Measurements from ENCODE around the gene MSMB. TPM values are rescaled to one million over a fixed set of nuclear protein-coding genes. Genes with fewer than 3 reads are reported as not detected.

MSMB gene
- total RNA-seq, 1 experiment from 2014 or later: not detected

- Histone ChIP-seq H3K27me3 (no peaks in the 10 kb centered on the region), H3K36me3 (peaks cover 38% of the 10 kb centered on the region), H3K9me3 (no peaks in the 10 kb centered on the region), H3K4me3 (no peak overlapping the region)
- DNase-seq: no peak
Measured at GRCh38 chr10:46024948-46025347, 21.1 kb downstream of the MSMB start.

- H3K36me3 ChIP-seq: peaks cover 43% of the 10 kb centered on the region
- H3K9me3 ChIP-seq: no peaks in the 10 kb centered on the region
- peak; percentile 97 for DNase-seq
- peak overlapping the region; percentile 64 for H3K4me3 ChIP-seq
- no peaks in the 10 kb centered on the region for H3K27me3 ChIP-seq
Measured at GRCh38 chr10:46022978-46023702, 22.9 kb downstream of the MSMB start.

GRCh38 chr10:46020344-46020657 lies 25.8 kb downstream of the MSMB start:
- H3K9me3 ChIP-seq: no peaks in the 10 kb centered on the region
- DNase-seq: no peak
- no peak overlapping the region for H3K4me3 ChIP-seq
- H3K27me3 ChIP-seq: no peaks in the 10 kb centered on the region
- peaks cover 45% of the 10 kb centered on the region for H3K36me3 ChIP-seq

- H3K27me3 ChIP-seq: no peaks in the 10 kb centered on the region
- DNase-seq: no peak
- H3K9me3 ChIP-seq: no peaks in the 10 kb centered on the region
- no peak overlapping the region for H3K4me3 ChIP-seq
- peaks cover 50% of the 10 kb centered on the region for H3K36me3 ChIP-seq
Measured at GRCh38 chr10:46019569-46020343, 26.3 kb downstream of the MSMB start.

- H3K36me3 ChIP-seq: peaks cover 56% of the 10 kb centered on the region
- DNase-seq: no peak
- no peak overlapping the region for H3K4me3 ChIP-seq
- no peaks in the 10 kb centered on the region for H3K9me3 ChIP-seq
- no peaks in the 10 kb centered on the region for H3K27me3 ChIP-seq
Measured at GRCh38 chr10:46019177-46019528, 26.9 kb downstream of the MSMB start.

GRCh38 chr10:46018453-46019176 lies 27.5 kb downstream of the MSMB start:
- Histone ChIP-seq H3K36me3 (peaks cover 61% of the 10 kb centered on the region), H3K9me3 (no peaks in the 10 kb centered on the region), H3K4me3 (no peak overlapping the region), H3K27me3 (no peaks in the 10 kb centered on the region)
- DNase-seq: no peak

- no peak for DNase-seq
- Histone ChIP-seq H3K36me3 (peaks cover 70% of the 10 kb centered on the region), H3K27me3 (no peaks in the 10 kb centered on the region), H3K4me3 (no peak overlapping the region), H3K9me3 (no peaks in the 10 kb centered on the region)
Measured at GRCh38 chr10:46017733-46018132, 28.3 kb downstream of the MSMB start.

- peaks cover 72% of the 10 kb centered on the region for H3K36me3 ChIP-seq
- H3K4me3 ChIP-seq: no peak overlapping the region
- no peak for DNase-seq
- no peaks in the 10 kb centered on the region for H3K9me3 ChIP-seq
- no peaks in the 10 kb centered on the region for H3K27me3 ChIP-seq
Measured at GRCh38 chr10:46016811-46017210, 29.3 kb downstream of the MSMB start.

GRCh38 chr10:46016190-46016589 lies 29.9 kb downstream of the MSMB start:
- no peaks in the 10 kb centered on the region for H3K9me3 ChIP-seq
- no peak for DNase-seq
- H3K36me3 ChIP-seq: peaks cover 73% of the 10 kb centered on the region
- no peak overlapping the region for H3K4me3 ChIP-seq
- H3K27me3 ChIP-seq: no peaks in the 10 kb centered on the region

GRCh38 chr10:46014683-46015405 lies 31.2 kb downstream of the MSMB start:
- H3K9me3 ChIP-seq: no peaks in the 10 kb centered on the region
- H3K27me3 ChIP-seq: no peaks in the 10 kb centered on the region
- no peak for DNase-seq
- no peak overlapping the region for H3K4me3 ChIP-seq
- H3K36me3 ChIP-seq: peaks cover 80% of the 10 kb centered on the region

- no peaks in the 10 kb centered on the region for H3K27me3 ChIP-seq
- DNase-seq: no peak
- H3K36me3 ChIP-seq: peaks cover 87% of the 10 kb centered on the region
- H3K4me3 ChIP-seq: no peak overlapping the region
- H3K9me3 ChIP-seq: no peaks in the 10 kb centered on the region
Measured at GRCh38 chr10:46014206-46014605, 31.9 kb downstream of the MSMB start.

GRCh38 chr10:46012746-46013145 lies 33.3 kb downstream of the MSMB start:
- no peaks in the 10 kb centered on the region for H3K9me3 ChIP-seq
- DNase-seq: no peak
- no peaks in the 10 kb centered on the region for H3K27me3 ChIP-seq
- peaks cover 93% of the 10 kb centered on the region for H3K36me3 ChIP-seq
- H3K4me3 ChIP-seq: no peak overlapping the region

GRCh38 chr10:46006219-46006618 lies 39.9 kb downstream of the MSMB start:
- H3K9me3 ChIP-seq: no peaks in the 10 kb centered on the region
- peaks cover 87% of the 10 kb centered on the region for H3K36me3 ChIP-seq
- DNase-seq: peak; percentile 32
- no peak overlapping the region for H3K4me3 ChIP-seq
- H3K27me3 ChIP-seq: no peaks in the 10 kb centered on the region

GRCh38 chr10:46005383-46005782 lies 40.7 kb downstream of the MSMB start:
- no peaks in the 10 kb centered on the region for H3K27me3 ChIP-seq
- peaks cover 86% of the 10 kb centered on the region for H3K36me3 ChIP-seq
- no peaks in the 10 kb centered on the region for H3K9me3 ChIP-seq
- no peak for DNase-seq
- H3K4me3 ChIP-seq: no peak overlapping the region

GRCh38 chr10:46004963-46005362 lies 41.1 kb downstream of the MSMB start:
- peaks cover 84% of the 10 kb centered on the region for H3K36me3 ChIP-seq

GRCh38 chr10:46002916-46003693 lies 43.0 kb downstream of the MSMB start:
- no peak overlapping the region for H3K4me3 ChIP-seq
- no peaks in the 10 kb centered on the region for H3K9me3 ChIP-seq
- peak; percentile 46 for DNase-seq
- H3K36me3 ChIP-seq: peaks cover 77% of the 10 kb centered on the region
- H3K27me3 ChIP-seq: no peaks in the 10 kb centered on the region

More at GRCh38 chr10:46004963-46005362, 41.1 kb downstream of the MSMB start:
- DNase-seq: no peak
- Histone ChIP-seq H3K27me3 (no peaks in the 10 kb centered on the region), H3K4me3 (no peak overlapping the region), H3K9me3 (no peaks in the 10 kb centered on the region)

All from MG63 (cell line).